GM12801 (cell line): ENCODE measurements around the gene RPN1.

ENCODE experiments used
- TF ChIP-seq, protein P1 (sequence below): IDR thresholded peaks from one replicate; pipeline ENCODE4 v1.5.1; 2011; ENCODE audit warnings: control low read depth; ENCODE audit not compliant: insufficient read length; ENCODE audit errors: extremely low read depth

RPN1 gene

DNA sequence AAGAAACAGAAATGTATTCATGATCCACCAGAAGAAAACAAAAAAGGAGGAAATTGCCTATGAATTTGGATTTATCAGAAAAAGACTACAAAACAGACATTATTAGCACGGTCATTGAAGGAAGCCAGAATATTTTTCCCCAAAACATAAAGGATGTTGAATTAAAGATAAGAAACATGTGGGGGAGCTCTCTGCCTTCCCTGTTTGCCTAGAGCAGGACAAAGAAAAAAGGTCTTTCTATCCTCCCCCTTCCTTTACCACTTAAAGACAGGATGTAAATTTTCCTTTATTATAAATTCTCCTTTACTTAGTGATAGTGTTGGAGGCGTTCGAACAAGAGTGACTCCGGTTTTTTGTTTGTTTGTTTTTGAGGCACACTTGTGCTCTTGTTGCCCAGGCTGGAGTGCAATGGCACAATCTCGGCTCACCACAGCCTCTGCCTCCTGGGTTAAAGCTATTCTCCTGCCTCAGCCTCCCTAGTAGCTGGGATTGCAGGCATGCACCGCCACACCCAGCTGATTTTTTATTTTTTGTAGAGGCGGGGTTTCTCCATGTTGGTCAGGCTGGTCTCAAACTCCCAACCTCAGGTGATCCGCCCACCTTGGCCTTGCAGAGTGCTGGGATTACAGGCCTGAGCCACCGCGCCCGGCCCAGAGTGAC, 14.9 kb upstream of the RPN1 start:
- TF ChIP-seq, protein P1, sequence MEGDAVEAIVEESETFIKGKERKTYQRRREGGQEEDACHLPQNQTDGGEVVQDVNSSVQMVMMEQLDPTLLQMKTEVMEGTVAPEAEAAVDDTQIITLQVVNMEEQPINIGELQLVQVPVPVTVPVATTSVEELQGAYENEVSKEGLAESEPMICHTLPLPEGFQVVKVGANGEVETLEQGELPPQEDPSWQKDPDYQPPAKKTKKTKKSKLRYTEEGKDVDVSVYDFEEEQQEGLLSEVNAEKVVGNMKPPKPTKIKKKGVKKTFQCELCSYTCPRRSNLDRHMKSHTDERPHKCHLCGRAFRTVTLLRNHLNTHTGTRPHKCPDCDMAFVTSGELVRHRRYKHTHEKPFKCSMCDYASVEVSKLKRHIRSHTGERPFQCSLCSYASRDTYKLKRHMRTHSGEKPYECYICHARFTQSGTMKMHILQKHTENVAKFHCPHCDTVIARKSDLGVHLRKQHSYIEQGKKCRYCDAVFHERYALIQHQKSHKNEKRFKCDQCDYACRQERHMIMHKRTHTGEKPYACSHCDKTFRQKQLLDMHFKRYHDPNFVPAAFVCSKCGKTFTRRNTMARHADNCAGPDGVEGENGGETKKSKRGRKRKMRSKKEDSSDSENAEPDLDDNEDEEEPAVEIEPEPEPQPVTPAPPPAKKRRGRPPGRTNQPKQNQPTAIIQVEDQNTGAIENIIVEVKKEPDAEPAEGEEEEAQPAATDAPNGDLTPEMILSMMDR, result no peak

DNA sequence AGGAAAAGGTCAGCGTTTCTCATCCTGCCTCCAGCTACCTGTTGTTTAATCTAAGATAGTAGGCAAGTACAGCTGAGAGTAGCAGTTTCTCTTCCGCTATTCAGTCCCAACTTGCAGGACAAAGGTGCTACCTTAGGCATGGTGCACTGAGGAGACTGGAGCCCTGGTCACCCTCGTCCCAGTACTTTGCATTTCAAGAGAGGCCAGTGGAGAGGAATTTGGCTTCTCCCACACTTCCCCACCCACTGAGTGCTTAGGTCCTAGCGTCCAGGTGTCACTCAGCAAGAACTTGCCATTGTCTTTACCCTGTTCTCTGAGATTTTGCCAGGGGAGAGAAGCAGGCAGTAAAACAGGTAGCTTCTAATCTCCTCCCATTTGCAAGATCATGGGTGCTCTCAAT, 12.5 kb upstream of the RPN1 start:
- TF ChIP-seq, protein P1, result no peak

DNA sequence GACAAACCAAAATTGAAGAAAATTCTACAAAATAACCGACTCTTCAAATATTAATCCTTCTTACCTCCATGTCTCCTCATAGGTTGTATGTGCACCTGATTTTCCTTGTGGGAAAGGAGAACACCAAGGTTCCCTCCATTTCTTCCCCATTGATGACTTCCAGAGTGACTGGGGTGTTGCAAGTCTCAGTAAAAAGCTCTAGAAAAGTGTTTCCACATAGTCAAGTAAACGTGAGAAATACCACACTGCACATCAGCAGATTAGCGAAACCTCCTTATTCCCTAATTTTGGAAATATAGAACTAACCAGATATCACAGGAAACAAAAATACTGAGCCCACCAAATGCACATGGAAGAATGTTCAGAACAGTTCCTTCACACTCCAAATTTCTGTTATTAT, 4.9 kb upstream of the RPN1 start:
- TF ChIP-seq, protein P1, result no peak

DNA sequence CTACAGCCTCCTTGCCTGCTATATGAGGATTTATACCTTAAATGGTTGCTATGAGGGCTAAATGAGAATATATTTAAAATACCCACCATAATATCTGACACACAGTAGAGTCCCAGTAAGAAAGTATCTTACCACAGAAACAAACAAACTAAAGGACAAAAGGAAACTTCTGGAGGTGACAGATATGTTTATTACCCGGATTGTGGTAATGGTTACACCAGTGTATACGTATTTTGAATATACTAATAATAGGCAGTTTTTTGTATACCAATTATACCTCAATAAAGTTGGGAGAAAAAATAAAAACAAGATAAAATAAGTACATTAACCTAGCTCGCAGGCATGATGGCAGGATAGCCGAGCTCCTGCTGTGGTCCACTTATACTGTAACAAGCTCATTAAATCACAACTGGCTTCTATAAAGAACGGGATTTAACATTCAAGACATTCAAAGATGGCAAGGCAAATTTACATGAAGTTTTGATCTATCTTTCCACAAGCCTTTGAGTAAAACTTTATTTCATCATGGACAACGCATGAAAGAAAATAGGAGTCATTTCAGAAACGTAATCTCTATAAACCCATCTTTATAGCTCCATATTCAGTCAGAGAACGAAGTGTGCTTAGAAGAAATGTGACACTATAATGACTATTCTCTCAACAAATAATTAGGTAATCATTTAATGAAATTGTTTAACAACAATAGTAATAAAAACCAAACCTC, 1.5 kb downstream of the RPN1 start:
- TF ChIP-seq, protein P1, result no peak

DNA sequence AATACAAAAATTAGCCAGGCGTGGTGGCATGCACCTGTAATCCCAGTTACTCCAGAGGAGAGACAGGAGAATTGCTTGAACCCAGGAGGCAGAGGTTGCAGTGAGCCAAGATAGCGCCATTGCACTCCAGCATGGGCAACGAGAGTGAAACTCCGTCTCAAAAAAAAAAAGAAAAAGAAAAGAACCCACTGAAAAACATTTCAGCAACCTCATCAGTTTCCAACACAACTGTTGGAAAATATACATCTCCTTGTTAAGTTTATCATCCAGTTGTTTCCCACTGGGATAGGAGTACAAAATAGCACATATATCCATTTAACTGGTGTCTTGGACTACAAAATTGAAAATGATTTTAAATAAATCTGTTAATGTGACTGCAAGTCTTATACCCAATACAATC, 2.2 kb downstream of the RPN1 start:
- TF ChIP-seq, protein P1, result no peak

GRCh38 chr3:128647307-128647706, 3.3 kb downstream of the RPN1 start:
- TF ChIP-seq, protein P1, result no peak

DNA sequence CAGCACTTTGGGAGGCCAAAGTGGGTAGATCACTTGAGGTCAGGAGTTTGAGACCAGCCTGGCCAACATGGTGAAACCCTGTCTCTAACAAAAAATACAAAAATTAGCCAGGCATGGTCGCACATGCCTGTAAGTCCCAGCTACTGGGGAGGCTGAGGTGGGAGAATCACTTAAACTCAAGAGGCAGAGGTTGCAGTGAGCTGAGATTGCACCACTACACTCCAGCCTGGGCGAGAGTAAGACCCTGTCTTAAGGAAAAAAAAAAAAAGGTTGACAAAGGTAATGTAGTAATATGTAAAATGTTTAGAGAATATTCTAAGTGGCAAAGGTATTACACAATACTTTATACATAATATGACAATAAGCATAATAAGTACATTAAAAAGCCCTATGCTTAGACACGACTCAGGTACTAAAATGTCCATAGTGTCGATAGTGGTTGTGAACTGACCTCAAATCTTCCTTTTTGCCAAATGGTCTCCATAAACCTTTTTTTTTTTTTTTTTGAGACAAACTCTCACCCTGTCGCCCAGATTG, 16.5 kb downstream of the RPN1 start:
- TF ChIP-seq, protein P1, result no peak
